ENCODE data around the gene GRAMD1B.
"Not testable (repeated sequence)": the region's sequence is repeated elsewhere in the genome, so short reads cannot be mapped to it uniquely, and the experiment has no call there.

The GRAMD1B gene

DNA sequence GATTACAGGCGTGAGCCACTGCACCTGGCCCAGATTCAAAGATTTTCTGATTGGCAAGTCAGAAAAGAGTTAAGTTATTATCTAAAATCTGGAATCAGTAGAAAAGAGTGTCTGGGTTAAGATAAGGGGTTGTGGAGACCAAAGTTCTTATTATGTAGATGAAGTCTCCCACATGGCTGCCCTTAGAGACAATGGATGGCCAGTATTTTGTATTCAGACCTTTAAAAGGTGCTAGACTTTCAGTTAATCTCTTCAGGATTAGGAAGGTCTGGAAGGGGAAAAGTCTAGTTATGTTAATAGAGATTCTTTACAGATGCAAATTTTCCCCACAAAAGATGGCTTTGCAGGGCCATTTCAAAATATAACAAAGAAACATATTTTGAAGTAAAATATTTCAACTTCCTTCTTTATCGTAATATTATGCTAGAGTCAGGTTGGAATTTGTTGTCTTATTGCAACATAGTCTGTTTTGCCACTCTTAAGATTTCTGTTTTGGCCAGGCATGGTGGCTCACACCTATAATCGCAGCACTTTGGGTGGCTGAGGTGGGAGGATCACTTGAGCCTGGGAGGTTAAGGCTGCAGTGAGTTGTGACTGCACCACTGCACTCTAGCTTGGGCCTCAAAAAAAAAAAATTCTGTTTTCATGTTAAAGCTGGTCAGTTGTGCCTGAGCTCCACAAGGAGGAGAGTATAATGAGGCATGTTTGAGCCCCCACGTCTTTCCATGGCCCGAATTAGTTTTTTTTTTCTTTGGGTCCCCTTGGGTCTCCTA, 14.0 kb downstream of the GRAMD1B start:
- DNase-seq (ENCODE audit: low read depth in 2 of 2) = no peak

GRCh38 chr11:123448823-123449222, 18.8 kb downstream of the GRAMD1B start:
- DNase-seq (ENCODE audit: low read depth in 2 of 2) = no peak

DNA sequence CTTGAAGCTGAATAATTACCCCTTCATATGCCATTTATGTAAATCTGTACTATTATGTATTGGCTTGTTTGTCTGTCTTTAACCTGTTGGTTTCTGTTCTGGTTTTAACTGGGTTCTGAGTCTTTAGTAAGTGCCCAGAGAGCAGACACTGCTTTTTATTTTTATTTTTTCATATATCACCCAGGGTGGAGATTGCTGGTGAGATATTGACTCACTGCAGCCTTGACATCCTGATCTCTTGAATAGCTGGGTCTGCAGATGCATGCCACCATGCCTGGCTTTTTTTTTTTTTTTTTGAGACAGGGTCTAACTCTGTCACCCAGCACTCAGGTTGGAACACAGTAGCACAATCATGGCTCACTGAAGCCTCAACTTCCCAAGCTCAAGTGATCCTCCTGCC, 19.4 kb downstream of the GRAMD1B start:
- DNase-seq (ENCODE audit: low read depth in 2 of 2) = no peak

DNA sequence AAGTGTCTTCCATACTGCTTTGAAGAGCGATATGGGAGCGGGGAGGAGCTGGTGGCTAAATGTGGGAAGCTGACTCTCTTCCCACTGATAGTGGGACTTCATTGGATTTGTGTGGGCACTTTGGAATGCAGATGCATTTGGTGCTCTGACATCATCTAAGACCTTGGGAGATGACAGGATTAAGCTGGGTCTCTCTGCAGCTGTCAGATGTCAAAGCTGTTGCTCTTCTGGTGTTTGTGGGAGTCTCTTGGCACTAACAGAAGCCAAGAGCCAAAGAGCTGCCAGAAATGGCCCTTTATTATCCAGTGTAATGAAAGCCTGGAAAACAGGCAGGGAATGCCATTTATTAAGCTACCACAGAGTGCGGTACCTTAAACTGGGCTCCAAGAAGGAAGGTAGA, 20.6 kb downstream of the GRAMD1B start:
- no peak for DNase-seq (ENCODE audit: low read depth in 2 of 2)

DNA sequence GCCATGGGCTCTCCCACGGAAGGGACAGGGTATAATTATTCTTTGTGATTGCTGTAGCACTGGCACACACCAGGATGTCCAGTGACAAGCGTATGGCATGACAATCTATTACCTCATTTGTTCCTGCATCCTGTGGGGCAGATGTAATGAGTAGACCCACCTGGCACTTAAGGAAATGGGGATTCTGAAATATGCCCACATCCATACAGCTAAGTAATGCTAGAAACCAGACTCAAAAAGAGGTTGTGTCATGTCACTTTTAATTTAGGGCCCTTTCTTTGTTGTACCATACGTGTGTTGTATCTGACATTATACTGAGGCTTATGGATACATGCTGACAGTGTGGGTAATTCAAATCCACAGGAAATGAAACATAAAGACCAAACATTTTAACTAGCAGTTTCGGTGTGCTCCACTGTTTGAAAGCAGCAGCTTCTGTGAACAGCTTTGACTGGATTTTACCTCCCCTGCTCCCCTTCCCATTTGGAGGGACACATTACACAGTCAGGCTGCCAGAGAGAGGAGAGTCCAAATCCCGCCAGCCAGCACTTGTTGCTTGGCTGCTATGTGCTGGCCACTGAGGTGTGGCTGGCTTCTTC, 21.2 kb downstream of the GRAMD1B start:
- no peak for DNase-seq (ENCODE audit: low read depth in 2 of 2)

- no peak for DNase-seq (ENCODE audit: low read depth in 2 of 2)
Measured at GRCh38 chr11:123452794-123453193, 22.7 kb downstream of the GRAMD1B start.

DNA sequence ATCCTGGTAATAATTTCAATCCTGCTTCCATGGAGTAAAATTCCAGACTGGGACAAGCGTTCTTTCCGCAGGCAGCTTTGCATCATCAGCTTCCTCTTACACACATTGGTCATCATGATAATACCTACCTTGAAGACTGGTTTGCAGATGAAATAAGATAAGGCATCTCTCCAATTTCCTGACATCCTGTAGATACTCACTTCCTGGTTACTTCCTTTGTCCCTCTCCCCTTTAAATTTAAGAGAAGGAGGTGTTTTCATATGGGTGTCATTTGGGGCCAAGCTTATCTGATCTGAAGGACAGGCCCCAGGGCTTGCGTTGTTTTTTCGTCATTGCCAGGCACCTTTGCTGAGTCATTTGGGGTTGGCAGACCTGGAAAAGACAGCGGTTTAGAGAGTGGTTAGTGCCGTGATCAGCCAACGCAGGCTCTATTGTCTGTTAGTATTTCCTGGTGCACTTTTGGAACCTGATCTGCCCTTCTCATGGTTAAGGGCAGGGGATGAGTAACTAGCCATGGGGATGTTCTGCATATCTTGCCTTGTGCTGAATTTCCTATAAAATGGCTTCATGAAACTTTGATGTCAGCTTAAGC, 24.1 kb downstream of the GRAMD1B start:
- peak; percentile 62 to 74 for DNase-seq (ENCODE audit: low read depth in 2 of 2)

DNA sequence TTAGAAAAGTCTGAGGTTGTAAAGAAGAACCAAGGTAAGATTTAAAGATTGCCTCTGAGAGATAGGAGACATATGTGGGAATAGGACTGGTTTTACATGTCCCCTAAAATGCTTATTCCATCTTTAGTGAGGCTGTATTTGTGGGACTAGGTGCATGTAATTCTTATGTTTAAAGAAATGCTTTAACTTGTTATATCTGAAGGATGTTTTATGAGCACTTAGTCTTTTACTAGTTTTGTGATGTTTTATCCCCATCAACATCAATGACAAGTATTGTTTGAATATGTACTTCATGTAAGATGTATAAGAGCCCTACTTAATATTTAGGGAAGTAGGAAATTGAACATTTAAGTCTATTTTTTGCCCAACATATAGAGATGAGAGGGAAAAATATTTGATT, 24.7 kb downstream of the GRAMD1B start:
- no peak for DNase-seq (ENCODE audit: low read depth in 2 of 2)

DNA sequence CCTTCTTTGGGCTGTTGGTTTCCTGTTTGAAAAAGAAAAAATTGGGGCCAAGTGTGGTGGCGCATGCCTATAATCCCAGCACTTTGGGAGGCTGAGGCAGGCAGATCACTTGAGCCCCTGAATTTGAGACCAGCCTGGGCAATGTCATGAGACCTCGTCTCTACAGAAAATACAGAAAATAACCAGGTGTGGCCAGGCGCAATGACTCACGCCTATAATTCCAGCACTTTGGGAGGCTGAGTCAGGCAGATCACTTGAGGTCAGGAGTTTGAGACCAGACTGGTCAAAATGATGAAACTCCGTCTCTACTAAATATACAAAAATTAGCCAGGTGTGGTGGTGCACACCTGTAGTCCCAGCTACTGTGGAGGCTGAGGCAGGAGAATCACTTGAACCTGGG, 26.4 kb downstream of the GRAMD1B start:
- DNase-seq (ENCODE audit: low read depth in 2 of 2) = not testable (repeated sequence)

DNA sequence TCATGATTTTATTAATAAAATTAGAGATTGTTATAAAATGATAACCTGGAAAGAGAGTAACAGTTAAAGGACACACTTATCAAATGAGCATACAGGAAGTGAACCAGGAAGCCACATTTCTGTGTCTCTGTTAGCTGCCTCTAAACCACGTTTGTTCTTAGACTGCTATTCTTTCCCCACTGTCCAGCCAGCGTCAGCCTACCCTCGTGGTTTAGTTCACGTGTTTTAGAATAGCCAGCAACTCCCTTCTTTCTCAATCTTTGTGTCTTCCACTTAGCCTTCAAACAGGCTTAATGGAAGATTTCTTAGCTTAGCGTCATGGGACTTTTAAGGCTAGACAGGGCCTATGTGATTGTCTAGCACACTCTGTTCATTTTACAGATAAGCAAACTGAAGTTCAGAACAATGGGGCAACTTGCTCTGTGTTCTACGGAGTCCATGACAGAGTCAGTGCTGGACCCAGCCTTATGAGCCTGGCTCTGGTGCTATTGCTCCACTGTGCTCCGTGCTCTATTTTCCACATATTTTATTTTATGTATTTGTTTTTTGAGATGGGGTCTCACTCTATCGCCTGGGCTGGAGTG, 27.2 kb downstream of the GRAMD1B start:
- DNase-seq (ENCODE audit: low read depth in 2 of 2) = no peak

DNA sequence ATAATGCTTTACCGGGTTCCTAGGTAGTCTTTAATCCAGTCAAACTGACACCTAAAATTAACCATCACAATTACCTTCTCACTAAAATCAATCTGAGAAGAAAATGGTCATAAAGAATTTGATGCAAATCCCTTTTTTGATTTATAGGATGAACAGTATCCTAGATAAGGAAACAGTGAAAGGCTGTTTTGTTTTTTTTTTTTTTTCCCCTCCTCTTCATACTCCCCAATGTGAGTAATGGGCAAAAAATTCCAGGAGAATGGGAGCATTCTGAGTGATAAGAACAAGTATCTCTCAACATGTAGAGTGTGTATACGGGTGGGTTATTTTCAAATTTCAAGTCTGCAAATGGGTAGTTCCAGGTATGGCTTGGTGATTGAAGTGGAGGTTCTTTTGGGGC, 28.4 kb downstream of the GRAMD1B start:
- DNase-seq (ENCODE audit: low read depth in 2 of 2) = no peak

DNA sequence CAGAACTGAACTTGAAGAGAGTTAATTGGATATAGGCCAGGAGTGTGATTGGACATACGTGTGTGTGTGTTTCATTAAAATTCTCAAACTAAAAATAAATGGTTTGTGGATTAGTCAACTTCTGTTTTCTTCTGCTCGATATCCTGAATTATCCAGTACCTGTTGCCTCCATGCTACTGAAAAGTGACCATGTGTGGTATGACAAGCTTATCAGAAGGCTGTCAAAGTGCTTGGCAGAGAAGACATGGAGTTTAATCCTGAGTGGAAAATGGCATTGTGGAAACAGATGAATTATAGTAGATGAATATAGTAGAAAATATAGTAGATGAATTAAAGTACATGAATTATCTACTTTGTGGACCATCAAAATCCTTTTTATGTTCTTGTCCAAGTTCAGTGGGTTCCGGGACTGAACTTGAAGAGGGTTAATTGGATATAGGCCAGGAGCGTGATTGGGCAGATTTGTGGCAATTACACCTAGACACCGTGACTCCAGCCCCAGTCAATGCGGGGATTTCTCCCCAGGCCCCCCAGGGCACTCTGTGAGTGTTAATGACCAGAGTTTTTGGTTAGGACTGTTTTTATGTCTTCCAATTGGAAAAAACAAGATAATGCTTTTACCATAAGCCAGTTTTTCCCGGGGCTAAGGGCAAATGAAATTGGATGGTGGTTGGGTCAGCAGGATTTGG, 30.1 kb downstream of the GRAMD1B start:
- no peak for DNase-seq (ENCODE audit: low read depth in 2 of 2)

- no peak for DNase-seq (ENCODE audit: low read depth in 2 of 2)
Measured at GRCh38 chr11:123461164-123461563, 31.1 kb downstream of the GRAMD1B start.

- DNase-seq (ENCODE audit: low read depth in 2 of 2) = not testable (repeated sequence)
Measured at GRCh38 chr11:123465667-123466066, 35.6 kb downstream of the GRAMD1B start.

- DNase-seq (ENCODE audit: low read depth in 2 of 2) = not testable (repeated sequence)
Measured at GRCh38 chr11:123466172-123466571, 36.1 kb downstream of the GRAMD1B start.

- DNase-seq (ENCODE audit: low read depth in 2 of 2) = no peak
Measured at GRCh38 chr11:123469089-123469488, 39.0 kb downstream of the GRAMD1B start.

DNA sequence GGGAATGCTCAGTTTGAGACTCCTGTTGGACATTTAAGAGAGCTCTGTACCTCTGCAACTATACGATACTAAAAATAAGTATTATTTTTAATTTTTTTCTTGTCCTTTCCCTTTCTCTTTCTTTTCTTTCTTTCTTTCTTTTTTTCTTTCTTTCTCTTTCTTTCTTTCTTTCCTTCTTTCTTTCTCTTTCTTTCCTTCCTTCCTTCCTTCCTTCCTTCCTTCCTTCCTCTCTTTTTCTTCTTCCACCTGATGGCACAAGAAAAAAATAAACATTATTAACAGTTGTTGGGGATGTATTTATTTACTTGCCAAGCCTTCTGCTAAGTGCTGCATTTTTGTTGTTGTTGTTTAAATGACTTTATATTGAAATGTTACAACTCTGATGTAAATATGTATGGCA, 39.5 kb downstream of the GRAMD1B start:
- DNase-seq (ENCODE audit: low read depth in 2 of 2) = no peak

DNA sequence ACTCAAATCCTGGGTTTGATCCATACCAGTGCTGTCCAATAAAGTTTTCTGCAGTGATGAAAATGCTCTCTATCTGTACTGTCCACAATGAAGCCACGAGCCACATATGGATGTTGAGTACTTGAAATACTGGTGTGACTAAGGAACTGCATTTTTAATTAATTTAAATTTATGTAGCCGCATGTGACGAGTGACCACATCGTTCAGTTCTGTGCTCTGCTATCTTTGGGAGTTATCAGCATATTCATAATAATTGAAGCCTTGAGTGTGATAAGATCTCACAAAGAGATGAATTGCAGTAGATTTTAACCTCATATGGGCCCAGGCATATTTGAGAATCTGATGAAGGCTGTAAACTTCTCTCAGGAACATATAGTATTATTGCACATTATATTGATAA, 40.8 kb downstream of the GRAMD1B start:
- DNase-seq (ENCODE audit: low read depth in 2 of 2) = no peak

- no peak for DNase-seq (ENCODE audit: low read depth in 2 of 2)
Measured at GRCh38 chr11:123472236-123472935, 42.3 kb downstream of the GRAMD1B start.

GRCh38 chr11:123473941-123474677, 44.0 kb downstream of the GRAMD1B start:
- no peak for DNase-seq (ENCODE audit: low read depth in 2 of 2)

DNA sequence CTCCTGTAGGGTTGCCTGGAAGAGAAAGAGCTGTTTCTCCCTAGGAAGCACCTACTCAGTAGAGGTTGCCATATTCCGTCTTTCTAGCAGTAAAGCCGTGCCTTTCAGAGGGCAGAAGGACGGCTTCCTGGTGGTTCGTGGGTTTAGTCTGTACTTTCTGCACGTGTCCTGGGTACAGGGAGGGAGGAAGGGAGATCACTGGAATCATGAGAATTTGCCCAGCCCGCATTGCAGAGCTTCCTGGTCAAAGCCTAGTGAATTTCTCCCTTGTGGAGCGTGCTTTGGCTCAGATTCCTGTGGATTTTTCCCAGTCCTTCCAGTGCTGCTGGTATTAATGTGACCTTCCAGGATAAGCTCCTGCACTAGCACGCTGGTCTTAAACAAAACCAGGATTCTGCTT, 44.9 kb downstream of the GRAMD1B start:
- no peak for DNase-seq (ENCODE audit: low read depth in 2 of 2)
